HepG2 (cell line): ENCODE data around the gene MICAL3. TPM values are rescaled to one million over a fixed set of nuclear protein-coding genes. Genes with fewer than 3 reads are reported as not detected.

Source experiments
- ATAC-seq: fragments of 200-7000 bp; cut with Tn5 transposase; 3 replicates; pipeline ENCODE4 v1.9.1; 2020; ENCODE audit warnings: mild to moderate bottlenecking, moderate library complexity
- BruUV-seq: library from RNA; stranded (reverse); fragments of 400-500 nt; replicated peaks from 2 replicates; lab custom pipeline; 2021; lab: Mats Ljungman, UMichigan
- CTCF ChIA-PET: fragments of 300-600 bp; formaldehyde crosslinking; extraction: SDS; loops from one replicate; lab custom pipeline; 2021; ENCODE audit warnings: low total read pairs, inconsistent platforms, low intra/inter-chr PET ratio; lab: Yijun Ruan, JAX
- POLR2A ChIA-PET: fragments of 350-600 bp; sonication (Branson Sonifier 250); formaldehyde crosslinking; loops from one replicate; lab custom pipeline; 2020; ENCODE audit warnings: antibody characterized with exemption, inconsistent platforms; lab: Yijun Ruan, JAX
- DNase-seq: peaks from one replicate; pipeline ENCODE4 v3.0.0-alpha.2; 2015; ENCODE audit warnings: low spot score
- FAIRE-seq: peaks from 3 replicates; lab custom pipeline; 2011; peaks lifted over from hg19 to GRCh38; lab: Jason Lieb, UNC
- H2AFZ ChIP-seq: one replicate; pipeline ENCODE4 v1.6.1; 2011; ENCODE audit warnings: low read length, inconsistent platforms
- H3K27ac ChIP-seq: fragments of 300-600 bp; 3 replicates; pipeline ENCODE4 v1.8.0; 2011; ENCODE audit warnings: mixed run types, mild to moderate bottlenecking, mixed read lengths, low read length, inconsistent platforms; ENCODE audit not compliant: insufficient read depth; ENCODE audit errors: extremely low read length
- H3K27me3 ChIP-seq, 2 experiments: fragments of 200-600 bp in 1 of 2; 2 replicates in 1 of 2; 3 replicates in 1 of 2; pipeline versions ENCODE4 v1.6.0 to v1.8.0; 2011; ENCODE audit warnings: low read length in 2 of 2, mild to moderate bottlenecking in 2 of 2, moderate library complexity in 2 of 2, inconsistent platforms in 1 of 2; ENCODE audit not compliant: insufficient read depth in 2 of 2, control insufficient read depth in 1 of 2
- H3K36me3 ChIP-seq, 2 experiments: fragments of 200-600 bp in 1 of 2; replicated peaks in 1 of 2; 2 replicates in 1 of 2; 3 replicates in 1 of 2; pipeline versions ENCODE4 v1.5.1 to v1.8.0; 2011; ENCODE audit warnings: low read length in 2 of 2, inconsistent platforms in 1 of 2; ENCODE audit not compliant: insufficient read depth in 2 of 2, control insufficient read depth in 1 of 2
- H3K4me1 ChIP-seq: 2 replicates; pipeline ENCODE4 v1.5.1; 2012; ENCODE audit warnings: low read length, inconsistent platforms; ENCODE audit not compliant: insufficient read depth
- H3K4me2 ChIP-seq: 2 replicates; pipeline ENCODE4 v1.6.0; 2011; ENCODE audit warnings: low read depth, low read length, inconsistent platforms
- H3K4me3 ChIP-seq, 3 experiments: fragments of 200-600 bp in 1 of 3; sonication (generic), shearing (Covaris generic) in 1 of 3; replicated peaks in 1 of 3; 2 replicates each; pipeline ENCODE4 v1.5.1; 2011 to 2016; ENCODE audit warnings: low read length in 3 of 3, inconsistent platforms in 2 of 3, low read depth in 2 of 3, mild to moderate bottlenecking in 2 of 3, control low read depth in 1 of 3, mixed read lengths in 1 of 3; ENCODE audit not compliant: insufficient read depth in 1 of 3
- H3K79me2 ChIP-seq: one replicate; pipeline ENCODE4 v1.6.1; 2011; ENCODE audit warnings: low read length, inconsistent platforms; ENCODE audit not compliant: insufficient read depth
- H3K9ac ChIP-seq: 2 replicates; pipeline ENCODE4 v1.6.0; 2011; ENCODE audit warnings: mild to moderate bottlenecking, low read depth, low read length, inconsistent platforms; ENCODE audit not compliant: insufficient read depth
- H3K9me3 ChIP-seq: 2 replicates; pipeline ENCODE4 v1.5.1; 2012; ENCODE audit warnings: mild to moderate bottlenecking, low read length
- H4K20me1 ChIP-seq: 2 replicates; pipeline ENCODE4 v1.6.0; 2011; ENCODE audit warnings: inconsistent platforms, mild to moderate bottlenecking, low read length, moderate library complexity; ENCODE audit not compliant: insufficient read depth
- ATF1 ChIP-seq: IDR thresholded peaks from 2 replicates; pipeline ENCODE4 v1.6.1; 2016; ENCODE audit warnings: mild to moderate bottlenecking, control low read depth
- DPF2 ChIP-seq: sonication (generic); formaldehyde crosslinking; IDR thresholded peaks from 2 replicates; pipeline ENCODE4 v1.4.0; 2020; ENCODE audit warnings: mild to moderate bottlenecking, low read depth, missing genetic modification reagents, borderline replicate concordance
- FLYWCH1 ChIP-seq: sonication (generic); formaldehyde crosslinking; IDR thresholded peaks from 2 replicates; pipeline ENCODE4 v1.8.1; 2023; ENCODE audit warnings: mild to moderate bottlenecking, missing genetic modification reagents
- HMGA1 ChIP-seq: sonication (generic); formaldehyde crosslinking; conservative IDR thresholded peaks from 2 replicates; pipeline ENCODE4 v1.4.0; 2020; ENCODE audit warnings: missing genetic modification reagents
- KDM5B ChIP-seq: sonication (generic); formaldehyde crosslinking; IDR thresholded peaks from 2 replicates; pipeline ENCODE4 v1.4.0; 2020; ENCODE audit warnings: missing genetic modification reagents, mild to moderate bottlenecking, borderline replicate concordance
- KIAA2018 ChIP-seq: sonication (generic); formaldehyde crosslinking; IDR thresholded peaks from 2 replicates; pipeline ENCODE4 v1.5.0; 2020; ENCODE audit warnings: mild to moderate bottlenecking, missing genetic modification reagents, borderline replicate concordance
- KLF16 ChIP-seq, 2 experiments: sonication (generic) in 1 of 2; formaldehyde crosslinking in 1 of 2; IDR thresholded peaks; 2 replicates each; pipeline versions ENCODE4 v1.6.1 to v1.8.0; 2016 to 2023; ENCODE audit warnings: missing genetic modification reagents in 2 of 2, missing compliant biosample characterization in 1 of 2
- RBM22 ChIP-seq: fragments of 200-400 bp; formaldehyde crosslinking; optimal IDR thresholded peaks from 2 replicates; pipeline ENCODE3; 2017; ENCODE audit warnings: mild to moderate bottlenecking, low read length, moderate library complexity
- SYNCRIP ChIP-seq: fragments of 200-400 bp; formaldehyde crosslinking; IDR thresholded peaks from 2 replicates; pipeline ENCODE4 v1.6.1; 2018; ENCODE audit warnings: mild to moderate bottlenecking, low read depth, low read length; ENCODE audit not compliant: insufficient read depth
- ZFP41 ChIP-seq: sonication (generic); formaldehyde crosslinking; IDR thresholded peaks from 2 replicates; pipeline ENCODE4 v1.4.0; 2020; ENCODE audit warnings: mild to moderate bottlenecking, missing genetic modification reagents, borderline replicate concordance
- ZKSCAN8 ChIP-seq: IDR thresholded peaks from 2 replicates; pipeline ENCODE4 v1.6.1; 2016; ENCODE audit warnings: borderline replicate concordance, missing genetic modification reagents, missing compliant biosample characterization
- ZNF644 ChIP-seq: IDR thresholded peaks from 2 replicates; pipeline ENCODE4 v1.6.1; 2016; ENCODE audit warnings: low read depth
- WGBS: methylation state at CpG from one replicate; pipeline ENCODE4 v1.1.6; 2017; ENCODE audit warnings: low lambda C conversion rate; 5-methylcytosine and 5-hydroxymethylcytosine counted together
- in situ Hi-C: cut with HindIII; loops from 2 replicates; pipeline ENCODE4 v1.10.0; 2017; ENCODE audit warnings: low pct_unique_long_range_greater_than_20kb; ENCODE audit not compliant: extremely low pct_ligation_motif_present
- intact Hi-C: fragments of 100-400 bp; cut with micrococcal nuclease; formaldehyde crosslinking; loops from one replicate; pipeline ENCODE4 v1.10.0; 2022; ENCODE audit not compliant: unreplicated experiment
- polyA plus RNA-seq, 8 experiments: library from polyadenylated mRNA; depleted of rRNA in 3 of 8; stranded (reverse) in 7 of 8; unstranded in 1 of 8; fragments of >200 nt; fragmentation: Illumina TruSeq in 4 of 8; extraction: Trizol in 4 of 8; gene quantifications; 2 replicates each; pipeline versions ENCODE4 v1.2.1 to v1.2.3, GENCODE V29; 2011 to 2016; ENCODE audit warnings: low read depth in 4 of 8, missing spikeins in 1 of 8, mixed read lengths in 1 of 8; ENCODE audit not compliant: insufficient read depth in 1 of 8
- total RNA-seq, 5 experiments: library from RNA; depleted of rRNA; stranded (reverse); fragments of >200 nt; fragmentation: Illumina TruSeq; extraction: Trizol; gene quantifications; 2 replicates each; pipeline ENCODE4 v1.2.3, GENCODE V29; 2016; ENCODE audit warnings: low read depth in 1 of 5

MICAL3 gene
- total and polyA plus RNA-seq, 2 of the 13 experiments (the other 11 are each of a cell fraction or from before 2014, with no cell fraction given) = 5.3 to 12.5 TPM

GRCh38 chr22:17862646-17863181 lies 161.6 kb downstream of the MICAL3 start:
- in situ Hi-C loops = no loop called here

GRCh38 chr22:17861909-17862308 lies 162.5 kb downstream of the MICAL3 start:
- no peaks in the 10 kb centered on the region for H4K20me1 ChIP-seq
- POLR2A ChIA-PET = no interaction called here
- in situ Hi-C loops (no loop called here), intact Hi-C loops (no loop called here)
- no peaks in the 10 kb centered on the region for H3K27me3 ChIP-seq
- H3K36me3 ChIP-seq = peaks cover 21% of the 10 kb centered on the region in 2 experiments
- no peaks in the 10 kb centered on the region for H3K4me1 ChIP-seq
- H3K4me2 ChIP-seq = no peak overlapping the region
- no TSS peak for BruUV-seq
- DNase-seq (no peak), ATAC-seq (no peak), FAIRE-seq (no peak)
- CTCF ChIA-PET = no interaction called here
- H3K9ac ChIP-seq = no peak overlapping the region
- 96% methylated on average over 5 of the region's 5 CpGs for WGBS
- no peak overlapping the region for H3K4me3 ChIP-seq
- H2AFZ ChIP-seq = no peak overlapping the region
- H3K79me2 ChIP-seq = no peaks in the 10 kb centered on the region
- H3K9me3 ChIP-seq = no peaks in the 10 kb centered on the region
- H3K27ac ChIP-seq = no peak overlapping the region
- TF ChIP-seq KIAA2018 (no peak), HMGA1 (CRISPR knock-in tag) (no peak), ZKSCAN8 (CRISPR knock-in tag) (no peak), ZNF644 (CRISPR knock-in tag) (no peak), DPF2 (CRISPR knock-in tag) (no peak), ATF1 (CRISPR knock-in tag) (no peak), ZFP41 (CRISPR knock-in tag) (no peak), KDM5B (CRISPR knock-in tag) (no peak), SYNCRIP (no peak), FLYWCH1 (no peak)

More at GRCh38 chr22:17862646-17863181, 161.6 kb downstream of the MICAL3 start:
- no peaks in the 10 kb centered on the region for H3K79me2 ChIP-seq
- DNase-seq (no peak), ATAC-seq (no peak), FAIRE-seq (no peak)
- no peak overlapping the region for H3K9ac ChIP-seq
- ChIA-PET CTCF (no interaction called here), POLR2A (no interaction called here)
- H2AFZ ChIP-seq = no peak overlapping the region
- no peak overlapping the region for H3K27ac ChIP-seq
- TF ChIP-seq RBM22 = peak; percentile 23
- no peak for TF ChIP-seq KLF16 (CRISPR knock-in tag; IDR thresholded peaks at IDR 0.05)
- H3K36me3 ChIP-seq = peaks cover 23 to 25% of the 10 kb centered on the region in 2 experiments
- H3K4me1 ChIP-seq = no peaks in the 10 kb centered on the region
- intact Hi-C loops = no loop called here
- no peaks in the 10 kb centered on the region for H3K9me3 ChIP-seq
- BruUV-seq = no TSS peak
- no peaks in the 10 kb centered on the region for H4K20me1 ChIP-seq
- no peaks in the 10 kb centered on the region for H3K27me3 ChIP-seq
- H3K4me3 ChIP-seq = no peak overlapping the region
- H3K4me2 ChIP-seq = no peak overlapping the region
- 96% methylated on average over 8 of the region's 9 CpGs for WGBS
